Ascending aorta (tissue), 2 donors: ENCODE results near the gene PER1. TPM values are rescaled to one million over a fixed set of nuclear protein-coding genes. Genes with fewer than 3 reads are reported as not detected.

ENCODE experiments used
- DNase-seq, 2 donors: peaks; one replicate each; pipeline ENCODE4 v3.0.0-alpha.2; 2019; ENCODE audit warnings: low spot score in 2 of 2
- H3K27ac ChIP-seq, 2 donors: fragments of 200-600 bp; sonication (generic); one replicate each; pipeline ENCODE4 v1.5.1; 2016 to 2017; ENCODE audit warnings: mild to moderate bottlenecking in 1 of 2
- H3K27me3 ChIP-seq: fragments of 200-600 bp; sonication (generic); one replicate; pipeline ENCODE4 v1.5.1; 2017
- H3K36me3 ChIP-seq, 2 donors: fragments of 200-600 bp; sonication (generic); one replicate each; pipeline ENCODE4 v1.5.1; 2016
- H3K4me1 ChIP-seq, 2 donors: fragments of 200-600 bp; sonication (generic); one replicate each; pipeline ENCODE4 v1.5.1; 2016 to 2017; ENCODE audit warnings: mild to moderate bottlenecking in 1 of 2
- H3K4me3 ChIP-seq, 2 donors: fragments of 200-600 bp; sonication (generic); one replicate each; pipeline ENCODE4 v1.5.1; 2016 to 2017; ENCODE audit warnings: mild to moderate bottlenecking in 1 of 2
- H3K9me3 ChIP-seq, 2 donors: fragments of 200-600 bp; sonication (generic); one replicate each; pipeline ENCODE4 v1.5.1; 2016
- intact Hi-C: fragments of 100-400 bp; cut with DNase I; formaldehyde crosslinking; loops from one replicate; pipeline ENCODE4 v1.15.1; 2023
- total RNA-seq: library from RNA; depleted of rRNA; stranded (reverse); fragments of >200 nt; gene quantifications from one replicate; pipeline ENCODE4 v1.1.0, GENCODE V29; 2016
- TF ChIP-seq, protein P1 (sequence below), 3 experiments: fragments of 200-600 bp in 2 of 3; fragments of 450-650 bp in 1 of 3; sonication (generic) in 2 of 3; IDR thresholded peaks; one replicate each; pipeline ENCODE4 v1.5.1; 2016 to 2019; ENCODE audit warnings: antibody characterized with exemption in 3 of 3, mild to moderate bottlenecking in 1 of 3, moderate library complexity in 1 of 3

Gene PER1
- total RNA-seq, 1 donor from 2014 or later = 178 TPM

DNA sequence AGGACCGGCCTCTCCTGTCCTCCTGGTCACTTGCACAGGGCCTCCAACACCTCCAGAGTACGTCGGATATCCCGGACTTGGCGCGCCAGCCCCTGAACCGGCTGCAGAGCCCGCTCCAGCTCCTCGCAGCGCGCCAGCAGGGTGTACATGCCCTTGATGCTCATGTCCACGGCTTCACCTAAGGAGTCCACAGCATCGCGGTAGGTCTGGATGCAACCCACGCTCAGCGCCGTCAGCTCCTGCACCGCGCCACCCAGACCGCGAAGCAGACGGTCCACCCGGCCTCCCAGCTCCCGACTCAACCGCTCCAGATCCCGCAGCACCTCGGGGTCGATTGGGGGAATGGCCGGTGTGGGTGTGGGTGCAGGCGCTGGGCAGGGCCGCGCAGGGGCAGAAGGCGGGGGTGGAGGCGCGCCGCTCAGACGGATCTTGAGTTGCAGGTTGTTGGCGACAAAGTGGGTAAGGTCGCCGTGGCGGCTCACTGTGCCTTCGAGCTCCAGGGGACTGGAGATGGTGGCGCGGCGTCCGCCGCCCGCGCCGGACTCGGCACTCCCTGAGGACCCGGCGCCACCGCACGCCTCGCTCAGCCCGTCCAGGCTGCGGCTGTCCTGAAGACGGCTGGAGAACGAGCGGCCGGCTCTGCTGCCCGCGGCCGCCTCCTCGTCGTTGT is 37.0 kb upstream of the PER1 start:
- Histone ChIP-seq H3K9me3 (no peaks in the 10 kb centered on the region), H3K36me3 (no peaks in the 10 kb centered on the region), H3K4me3 (peak overlapping the region; percentile 69 to 81), H3K4me1 (peaks cover 14 to 28% of the 10 kb centered on the region in 2 donors), H3K27me3 (no peaks in the 10 kb centered on the region), H3K27ac (peak overlapping the region; percentile 96 to 97)
- no peak for DNase-seq
- TF ChIP-seq, protein P1, sequence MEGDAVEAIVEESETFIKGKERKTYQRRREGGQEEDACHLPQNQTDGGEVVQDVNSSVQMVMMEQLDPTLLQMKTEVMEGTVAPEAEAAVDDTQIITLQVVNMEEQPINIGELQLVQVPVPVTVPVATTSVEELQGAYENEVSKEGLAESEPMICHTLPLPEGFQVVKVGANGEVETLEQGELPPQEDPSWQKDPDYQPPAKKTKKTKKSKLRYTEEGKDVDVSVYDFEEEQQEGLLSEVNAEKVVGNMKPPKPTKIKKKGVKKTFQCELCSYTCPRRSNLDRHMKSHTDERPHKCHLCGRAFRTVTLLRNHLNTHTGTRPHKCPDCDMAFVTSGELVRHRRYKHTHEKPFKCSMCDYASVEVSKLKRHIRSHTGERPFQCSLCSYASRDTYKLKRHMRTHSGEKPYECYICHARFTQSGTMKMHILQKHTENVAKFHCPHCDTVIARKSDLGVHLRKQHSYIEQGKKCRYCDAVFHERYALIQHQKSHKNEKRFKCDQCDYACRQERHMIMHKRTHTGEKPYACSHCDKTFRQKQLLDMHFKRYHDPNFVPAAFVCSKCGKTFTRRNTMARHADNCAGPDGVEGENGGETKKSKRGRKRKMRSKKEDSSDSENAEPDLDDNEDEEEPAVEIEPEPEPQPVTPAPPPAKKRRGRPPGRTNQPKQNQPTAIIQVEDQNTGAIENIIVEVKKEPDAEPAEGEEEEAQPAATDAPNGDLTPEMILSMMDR (IDR thresholded peaks at IDR 0.05) = no peak
- intact Hi-C loops = loop anchor here (5.0 kb wide), 1 partner anchor 108 kb away; the partner anchor contains the start of gene SLC25A35

DNA sequence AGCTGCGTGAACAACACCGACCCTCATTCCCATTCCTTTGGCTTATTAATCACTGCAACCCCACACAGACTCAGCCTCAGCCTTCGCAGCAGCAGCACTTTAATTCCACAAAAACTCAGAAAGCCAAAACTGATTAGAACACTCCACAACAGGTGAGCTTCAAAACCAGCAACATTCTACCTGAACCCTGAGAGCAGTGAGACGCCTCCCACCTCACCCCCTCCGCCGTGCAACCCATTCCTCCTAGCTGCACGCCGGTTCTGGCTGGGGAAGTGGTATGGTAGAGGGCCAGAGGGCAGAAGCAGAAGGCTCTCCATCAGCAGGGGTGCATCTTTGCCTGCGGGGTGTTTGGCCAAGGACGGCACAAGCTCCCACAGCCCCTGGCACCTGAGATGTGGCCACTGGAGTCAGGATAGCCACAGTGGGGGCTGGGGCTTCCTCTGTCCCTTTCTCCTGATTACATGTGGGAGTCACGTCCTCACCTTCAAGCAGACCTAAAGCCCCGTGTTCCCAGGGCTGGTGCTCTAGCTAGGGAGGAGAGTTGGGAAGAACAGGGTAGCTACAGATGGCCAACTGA is 36.1 kb upstream of the PER1 start:
- H3K4me1 ChIP-seq = peaks cover 14 to 28% of the 10 kb centered on the region in 2 donors
- H3K27me3 ChIP-seq = no peaks in the 10 kb centered on the region
- DNase-seq = no peak
- peak overlapping the region; percentile 69 to 81 for H3K4me3 ChIP-seq
- H3K36me3 ChIP-seq = no peaks in the 10 kb centered on the region
- H3K27ac ChIP-seq = peak overlapping the region; percentile 96 to 97
- intact Hi-C loops = loop anchor here (5.0 kb wide), 1 partner anchor 109 kb away; the partner anchor contains the start of gene SLC25A35
- no peaks in the 10 kb centered on the region for H3K9me3 ChIP-seq
- TF ChIP-seq, protein P1 (IDR thresholded peaks at IDR 0.05) = no peak

- peak; percentile 62 to 97 for DNase-seq
- H3K4me1 ChIP-seq = peaks cover 14 to 28% of the 10 kb centered on the region in 2 donors
- intact Hi-C loops = loop anchor here (1.0 to 5.0 kb wide), 4 partner anchors 25 to 110 kb away; partner anchors contain the start of genes SLC25A35 and VAMP2
- H3K27me3 ChIP-seq = no peaks in the 10 kb centered on the region
- peak overlapping the region; percentile 96 to 97 for H3K27ac ChIP-seq
- TF ChIP-seq, protein P1 (IDR thresholded peaks at IDR 0.05) = no peak
- peak overlapping the region; percentile 75 to 81 for H3K4me3 ChIP-seq
- no peaks in the 10 kb centered on the region for H3K36me3 ChIP-seq
- no peaks in the 10 kb centered on the region for H3K9me3 ChIP-seq
Observed at GRCh38 chr17:8187517-8188262, 35.5 kb upstream of the PER1 start.

DNA sequence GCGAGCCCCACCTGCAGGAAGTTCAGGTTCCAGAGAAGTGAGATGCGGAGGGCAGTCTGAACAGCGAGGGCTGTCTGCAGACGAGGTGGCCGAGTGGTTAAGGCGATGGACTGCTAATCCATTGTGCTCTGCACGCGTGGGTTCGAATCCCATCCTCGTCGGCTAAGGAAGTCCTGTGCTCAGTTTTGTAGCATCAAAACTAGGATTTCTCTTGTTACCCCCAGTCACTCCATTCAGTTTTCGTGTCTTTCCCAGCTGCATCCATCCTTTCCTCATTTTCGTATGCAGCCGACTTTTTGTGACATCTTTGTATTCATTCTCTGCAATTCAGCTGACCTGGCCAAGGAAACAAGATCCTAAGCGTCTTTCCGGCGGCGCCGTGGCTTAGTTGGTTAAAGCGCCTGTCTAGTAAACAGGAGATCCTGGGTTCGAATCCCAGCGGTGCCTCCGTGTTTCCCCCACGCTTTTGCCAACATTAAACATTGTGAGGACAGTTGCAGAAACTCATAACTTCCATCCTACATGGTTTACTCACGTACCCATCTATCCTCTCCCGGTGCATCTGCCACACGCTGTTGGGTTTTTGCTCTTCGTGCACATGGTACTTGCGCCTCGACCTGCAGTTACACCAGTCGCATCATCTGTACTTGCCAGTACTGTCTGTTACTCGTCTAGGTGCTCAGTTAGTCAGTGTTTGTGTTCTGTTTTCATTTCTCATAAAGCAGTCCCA is 34.7 kb upstream of the PER1 start:
- TF ChIP-seq, protein P1 (IDR thresholded peaks at IDR 0.05) = peak in 1 of 3 experiments; percentile 46
- intact Hi-C loops = loop anchor here (1.0 to 5.0 kb wide), 6 partner anchors 24 to 110 kb away; partner anchors contain the start of genes SLC25A35 and VAMP2
- Histone ChIP-seq H3K36me3 (no peaks in the 10 kb centered on the region), H3K27me3 (no peaks in the 10 kb centered on the region), H3K4me1 (peaks cover 14 to 28% of the 10 kb centered on the region in 2 donors), H3K9me3 (no peaks in the 10 kb centered on the region), H3K27ac (peak overlapping the region; percentile 88 to 96), H3K4me3 (peak overlapping the region; percentile 70 to 75)
- peak; percentile 83 to 97 for DNase-seq

DNA sequence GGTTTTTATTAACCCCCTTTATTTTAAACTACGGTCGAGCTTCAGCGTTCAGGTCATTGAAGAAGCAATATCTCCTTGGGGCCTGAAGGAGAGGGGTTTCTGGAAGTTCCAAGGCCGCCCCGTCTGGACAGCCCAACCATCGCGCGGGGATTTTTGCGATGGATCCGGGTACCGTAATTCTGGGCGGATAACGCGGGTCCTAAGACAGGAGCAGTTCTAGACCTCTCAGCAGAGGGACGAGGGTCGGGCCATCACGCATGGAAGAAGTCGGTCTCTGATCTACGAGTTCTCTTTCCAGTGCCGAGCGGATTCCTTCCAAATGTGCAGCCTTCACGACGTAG is 34.2 kb upstream of the PER1 start:
- Histone ChIP-seq H3K27ac (peak overlapping the region; percentile 88 to 96), H3K4me1 (peaks cover 14 to 24% of the 10 kb centered on the region in 2 donors), H3K9me3 (no peaks in the 10 kb centered on the region), H3K36me3 (no peaks in the 10 kb centered on the region), H3K4me3 (peak overlapping the region; percentile 70 to 75), H3K27me3 (no peaks in the 10 kb centered on the region)
- TF ChIP-seq, protein P1 (IDR thresholded peaks at IDR 0.05) = peak in 2 of 3 experiments; percentile 29 to 37
- DNase-seq = no peak
- intact Hi-C loops = loop anchor here (1.0 to 5.0 kb wide), 4 partner anchors 24 to 111 kb away; partner anchors contain the start of genes SLC25A35 and VAMP2
